HUES6 (cell line): ENCODE results near the gene TNS1.

Experiments used
- H3K27ac ChIP-seq: 2 replicates; pipeline ENCODE4 v1.7.0; 2013; ENCODE audit warnings: low read depth, mild to moderate bottlenecking, low read length, inconsistent platforms
- H3K27me3 ChIP-seq: 2 replicates; pipeline ENCODE4 v1.6.1; 2013; ENCODE audit warnings: low read length; ENCODE audit not compliant: control insufficient read depth, insufficient read depth
- H3K36me3 ChIP-seq: 2 replicates; pipeline ENCODE4 v1.6.1; 2013; ENCODE audit warnings: low read length; ENCODE audit not compliant: control insufficient read depth, insufficient read depth
- H3K4me1 ChIP-seq: 2 replicates; pipeline ENCODE4 v1.6.1; 2013; ENCODE audit warnings: low read length; ENCODE audit not compliant: control insufficient read depth, insufficient read depth
- H3K4me3 ChIP-seq: 2 replicates; pipeline ENCODE4 v1.5.1; 2013; ENCODE audit warnings: low read depth, low read length
- H3K9ac ChIP-seq: one replicate; pipeline ENCODE4 v1.6.1; 2013; ENCODE audit warnings: mild to moderate bottlenecking, low read length
- H3K9me3 ChIP-seq: 2 replicates; pipeline ENCODE4 v1.6.1; 2013; ENCODE audit warnings: low read depth, low read length; ENCODE audit not compliant: control insufficient read depth, insufficient read depth

TNS1 gene

GRCh38 chr2:217911283-217912097 is 91.3 kb downstream of the TNS1 start:
- H3K27me3 ChIP-seq, result 0 out of 2 replicates have a peak, but pooled peaks cover 6% of the 10 kb centered on the region
- peaks cover 30% of the 10 kb centered on the region for H3K4me1 ChIP-seq
- H3K4me3 ChIP-seq, result no peak overlapping the region
- H3K9me3 ChIP-seq, result no peaks in the 10 kb centered on the region
- H3K27ac ChIP-seq, result no peak overlapping the region
- H3K9ac ChIP-seq, result no peak overlapping the region
- H3K36me3 ChIP-seq, result no peaks in the 10 kb centered on the region

DNA sequence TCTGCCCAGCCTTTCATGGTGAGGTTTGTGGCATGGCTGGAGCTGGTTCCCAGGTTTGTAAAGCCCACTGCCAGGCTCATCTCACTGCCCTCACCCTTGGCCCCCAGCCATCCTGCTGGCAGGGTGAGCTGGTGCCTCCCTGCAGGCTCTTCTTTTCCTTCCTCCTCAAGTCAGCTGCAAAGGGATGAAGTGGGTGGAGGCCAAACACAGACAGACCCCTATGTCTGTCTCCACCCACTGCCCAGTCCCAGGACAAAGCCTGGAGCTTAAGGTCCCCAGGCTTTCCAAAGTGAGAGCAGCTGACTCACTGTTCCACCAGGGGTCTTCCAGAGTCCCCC is 92.0 kb downstream of the TNS1 start:
- H3K4me3 ChIP-seq, result no peak overlapping the region
- H3K9me3 ChIP-seq, result no peaks in the 10 kb centered on the region
- 0 out of 2 replicates have a peak, but pooled peaks cover 6% of the 10 kb centered on the region for H3K27me3 ChIP-seq
- H3K4me1 ChIP-seq, result peaks cover 30% of the 10 kb centered on the region
- no peak overlapping the region for H3K27ac ChIP-seq
- H3K36me3 ChIP-seq, result no peaks in the 10 kb centered on the region
- no peak overlapping the region for H3K9ac ChIP-seq

- no peaks in the 10 kb centered on the region for H3K9me3 ChIP-seq
- H3K4me1 ChIP-seq, result peaks cover 30% of the 10 kb centered on the region
- no peak overlapping the region for H3K27ac ChIP-seq
These were observed 93.5 kb downstream of the TNS1 start for GRCh38 chr2:217909156-217909820.

DNA sequence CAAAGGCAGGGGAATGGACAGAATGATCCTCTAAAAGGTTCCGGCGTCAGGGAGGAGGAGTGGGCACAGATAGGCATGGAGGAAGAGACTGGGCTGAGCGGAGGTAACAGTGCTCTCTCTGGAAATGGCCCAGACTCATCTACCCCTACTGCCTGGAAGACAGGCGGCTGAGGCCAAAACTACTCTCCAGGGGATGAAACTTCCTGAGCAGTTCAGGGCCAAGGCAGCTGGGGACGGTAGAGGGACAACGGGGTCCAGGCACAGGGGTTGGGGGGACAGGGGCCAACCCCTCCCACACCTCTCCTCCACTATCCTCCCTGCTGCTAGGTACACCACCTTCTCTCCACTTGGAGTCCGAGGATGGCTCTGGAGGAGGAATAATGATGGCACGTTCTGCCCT is 94.3 kb downstream of the TNS1 start:
- Histone ChIP-seq H3K4me3 (no peak overlapping the region), H3K27me3 (0 out of 2 replicates have a peak, but pooled peaks cover 6% of the 10 kb centered on the region), H3K27ac (no peak overlapping the region), H3K4me1 (peaks cover 30% of the 10 kb centered on the region), H3K36me3 (no peaks in the 10 kb centered on the region), H3K9me3 (no peaks in the 10 kb centered on the region), H3K9ac (no peak overlapping the region)

More at GRCh38 chr2:217909156-217909820, 93.5 kb downstream of the TNS1 start:
- Histone ChIP-seq H3K9ac (no peak overlapping the region), H3K27me3 (0 out of 2 replicates have a peak, but pooled peaks cover 6% of the 10 kb centered on the region), H3K4me3 (no peak overlapping the region), H3K36me3 (no peaks in the 10 kb centered on the region)

DNA sequence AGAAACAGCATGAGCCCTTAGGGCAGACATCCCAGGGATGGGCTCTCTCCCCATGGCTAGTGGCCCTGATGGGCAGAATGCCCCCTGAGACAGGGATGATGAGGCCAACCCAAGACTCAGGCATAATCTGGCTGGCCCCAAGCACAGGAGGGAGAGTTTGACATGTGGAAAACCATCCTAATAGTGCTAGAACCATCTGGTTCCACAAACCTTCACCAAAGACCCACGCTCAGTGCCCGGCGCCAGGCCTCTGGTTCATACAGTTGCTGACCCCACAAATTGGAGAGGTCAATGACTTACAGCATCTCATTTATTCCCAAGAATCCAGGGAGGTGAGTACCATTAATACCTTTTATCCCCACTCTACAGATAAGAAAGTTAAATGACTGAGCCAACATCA is 95.5 kb downstream of the TNS1 start:
- Histone ChIP-seq H3K9me3 (no peaks in the 10 kb centered on the region), H3K4me1 (peaks cover 18% of the 10 kb centered on the region), H3K27ac (no peak overlapping the region), H3K4me3 (no peak overlapping the region), H3K9ac (no peak overlapping the region), H3K36me3 (no peaks in the 10 kb centered on the region), H3K27me3 (no peaks in the 10 kb centered on the region)

- H3K4me1 ChIP-seq, result peaks cover 13% of the 10 kb centered on the region
- H3K9me3 ChIP-seq, result no peaks in the 10 kb centered on the region
- no peaks in the 10 kb centered on the region for H3K27me3 ChIP-seq
- H3K36me3 ChIP-seq, result no peaks in the 10 kb centered on the region
- no peak overlapping the region for H3K9ac ChIP-seq
- H3K27ac ChIP-seq, result no peak overlapping the region
- H3K4me3 ChIP-seq, result no peak overlapping the region
These were observed 96.0 kb downstream of the TNS1 start for GRCh38 chr2:217906798-217907197.

DNA sequence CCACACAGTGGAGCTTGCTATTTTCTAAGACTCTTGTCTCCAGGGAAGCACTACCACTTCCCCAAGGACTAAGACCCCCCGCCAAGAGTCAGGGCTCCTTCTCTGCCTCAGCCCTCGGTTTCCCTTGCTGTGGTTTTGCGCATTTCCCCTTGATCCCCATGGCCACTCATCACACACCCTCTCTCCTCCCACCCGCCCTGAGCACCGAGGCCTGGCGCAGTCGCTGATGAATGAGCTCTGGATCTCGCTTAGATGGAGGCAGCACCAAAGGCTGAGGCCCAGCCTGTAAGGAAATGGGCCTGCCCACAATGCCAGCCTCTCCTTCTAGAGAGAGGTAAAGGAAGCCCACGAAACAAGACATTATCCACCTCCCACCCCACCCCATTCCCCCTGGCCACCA is 96.9 kb downstream of the TNS1 start:
- no peaks in the 10 kb centered on the region for H3K27me3 ChIP-seq
- peaks cover 4% of the 10 kb centered on the region; the same call in 1 of the 2 replicates for H3K4me1 ChIP-seq
- no peak overlapping the region for H3K9ac ChIP-seq
- no peak overlapping the region for H3K4me3 ChIP-seq
- no peaks in the 10 kb centered on the region for H3K36me3 ChIP-seq
- no peaks in the 10 kb centered on the region for H3K9me3 ChIP-seq
- H3K27ac ChIP-seq, result no peak overlapping the region

- Histone ChIP-seq H3K27ac (no peak overlapping the region), H3K4me1 (peaks cover 3% of the 10 kb centered on the region; the same call in 1 of the 2 replicates), H3K27me3 (no peaks in the 10 kb centered on the region), H3K9me3 (no peaks in the 10 kb centered on the region), H3K9ac (no peak overlapping the region), H3K4me3 (no peak overlapping the region), H3K36me3 (no peaks in the 10 kb centered on the region)
These were observed 97.4 kb downstream of the TNS1 start for GRCh38 chr2:217905395-217905794.

DNA sequence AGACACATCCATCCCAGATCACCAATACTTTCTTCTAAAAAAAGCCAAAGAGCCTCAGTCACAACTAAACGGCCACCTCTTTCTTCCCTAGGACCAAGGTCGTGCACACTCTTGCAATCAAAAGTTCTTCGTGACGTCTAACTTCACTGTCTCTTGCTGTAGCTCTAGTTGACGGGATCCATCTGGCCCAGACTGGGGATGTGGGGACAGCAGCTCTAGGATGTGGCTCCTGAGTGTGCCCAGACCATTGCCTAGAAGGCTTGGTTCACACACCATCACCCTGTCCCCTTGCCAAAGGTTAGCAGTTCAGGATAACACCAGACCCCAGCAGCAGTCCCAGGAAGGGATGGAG is 98.2 kb downstream of the TNS1 start:
- H3K36me3 ChIP-seq, result no peaks in the 10 kb centered on the region
- no peaks in the 10 kb centered on the region for H3K27me3 ChIP-seq
- H3K9me3 ChIP-seq, result no peaks in the 10 kb centered on the region
- no peak overlapping the region for H3K4me3 ChIP-seq
- H3K27ac ChIP-seq, result no peak overlapping the region
- H3K4me1 ChIP-seq, result no peaks in the 10 kb centered on the region; the same call in 1 of the 2 replicates
- H3K9ac ChIP-seq, result no peak overlapping the region

GRCh38 chr2:217903859-217904613 is 98.8 kb downstream of the TNS1 start:
- Histone ChIP-seq H3K4me3 (no peak overlapping the region), H3K36me3 (no peaks in the 10 kb centered on the region), H3K9ac (no peak overlapping the region), H3K9me3 (no peaks in the 10 kb centered on the region), H3K27me3 (no peaks in the 10 kb centered on the region), H3K4me1 (no peaks in the 10 kb centered on the region; the same call in 1 of the 2 replicates), H3K27ac (no peak overlapping the region)
